GM19193 (cell line): ENCODE data around the gene HNRNPCL1.
"Not testable (repeated sequence)": the region's sequence is repeated elsewhere in the genome, so short reads cannot be mapped to it uniquely, and the experiment has no call there.

ENCODE experiments used
- POLR2A ChIP-seq: IDR thresholded peaks from 4 replicates; pipeline ENCODE4 v1.6.1; 2011; ENCODE audit not compliant: insufficient read depth, insufficient read length; ENCODE audit errors: extremely low read depth

HNRNPCL1 gene

DNA sequence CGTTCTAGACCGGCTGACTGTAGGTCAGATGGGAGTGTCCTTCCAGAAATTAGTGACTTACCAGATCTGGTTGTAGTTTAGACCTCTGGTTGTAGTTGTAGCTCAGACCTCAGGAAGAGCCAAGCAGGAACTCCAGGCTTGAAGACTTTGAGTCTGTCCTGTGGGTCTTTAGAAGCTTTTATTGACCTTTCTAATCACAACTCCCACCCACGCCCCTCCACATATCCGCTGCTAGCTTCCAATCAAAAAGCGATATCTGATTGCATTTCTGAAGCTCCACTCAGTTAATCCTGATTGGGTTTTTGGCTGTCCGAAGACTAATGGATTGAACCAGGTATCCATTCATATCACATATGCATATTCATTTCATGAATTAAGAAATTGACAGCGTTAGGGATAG is at the start of gene HNRNPCL1:
HNRNPCL1 (minus strand) TSS at position 101 of the 400 bp plus-strand sequence. CDS start 431 bp downstream, outside the sequence.
- TF ChIP-seq POLR2A: not testable (repeated sequence)

DNA sequence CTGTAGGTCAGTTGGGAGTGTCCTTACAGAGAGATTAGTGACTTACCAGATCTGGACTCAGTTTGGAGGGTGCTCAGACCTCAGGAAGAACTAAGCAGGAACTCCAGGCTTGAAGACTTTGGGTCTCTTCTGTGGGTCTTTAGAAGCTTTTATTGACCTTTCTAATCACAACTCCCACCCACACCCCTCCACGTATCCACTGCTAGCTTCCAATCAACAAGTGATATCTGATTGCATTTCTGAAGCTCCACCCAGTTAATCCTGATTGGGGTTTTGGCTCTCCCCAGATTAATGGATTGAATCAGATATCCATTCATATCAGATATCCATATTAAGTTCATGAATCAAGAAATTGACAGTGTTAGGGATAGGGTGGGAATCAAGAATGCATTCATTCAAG is 49.6 kb upstream of the HNRNPCL1 start, which contains the start of gene PRAMEF10:
PRAMEF10 (minus strand) TSS at position 101 of the 400 bp plus-strand sequence. CDS start 2,423 bp downstream, outside the sequence.
- not testable (repeated sequence) for TF ChIP-seq POLR2A

DNA sequence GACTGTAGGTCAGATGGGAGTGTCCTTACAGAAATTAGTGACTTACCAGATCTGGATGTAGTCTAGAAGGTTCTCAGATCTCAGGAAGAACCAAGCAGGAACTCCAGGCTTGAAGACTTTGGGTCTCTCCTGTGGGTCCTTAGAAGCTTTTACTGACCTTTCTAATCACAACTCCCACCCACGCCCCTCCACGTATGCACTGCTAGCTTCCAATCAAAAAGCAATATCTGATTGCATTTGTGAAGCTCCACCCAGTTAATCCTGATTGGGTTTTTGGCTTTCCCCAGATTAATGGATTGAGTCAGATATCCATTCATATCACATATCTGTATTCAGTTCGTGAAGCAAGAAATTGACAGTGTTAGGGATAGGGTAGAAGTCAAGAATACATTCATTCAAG is 37.6 kb upstream of the HNRNPCL1 start, which contains the start of gene PRAMEF4:
PRAMEF4 (minus strand) TSS at position 101 of the 400 bp plus-strand sequence. CDS start 2,807 bp downstream, outside the sequence.
- not testable (repeated sequence) for TF ChIP-seq POLR2A

DNA sequence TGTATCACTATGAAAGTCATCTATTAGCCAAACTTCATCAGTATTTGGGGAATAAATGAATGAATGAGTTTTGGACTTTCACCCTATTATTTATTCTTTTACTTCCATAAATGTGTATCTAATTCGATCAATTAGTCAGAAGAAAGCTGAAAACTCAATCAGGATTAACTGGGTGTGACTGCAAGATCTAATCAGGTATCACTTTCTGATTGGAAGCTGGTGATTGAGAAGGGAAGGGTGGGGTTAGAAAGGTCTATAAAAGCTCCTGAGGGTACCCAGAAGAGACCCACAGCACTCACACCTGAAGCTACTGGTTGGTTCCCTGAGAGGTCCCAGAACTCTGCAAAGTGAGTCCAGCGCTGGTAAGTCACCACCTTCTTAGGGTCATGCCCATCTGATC is 8.3 kb upstream of the HNRNPCL1 start, which contains the start of gene PRAMEF2:
PRAMEF2 (plus strand) TSS at position 301 of the 400 bp plus-strand sequence. CDS start 1,924 bp downstream, outside the sequence.
- not testable (repeated sequence) for TF ChIP-seq POLR2A

DNA sequence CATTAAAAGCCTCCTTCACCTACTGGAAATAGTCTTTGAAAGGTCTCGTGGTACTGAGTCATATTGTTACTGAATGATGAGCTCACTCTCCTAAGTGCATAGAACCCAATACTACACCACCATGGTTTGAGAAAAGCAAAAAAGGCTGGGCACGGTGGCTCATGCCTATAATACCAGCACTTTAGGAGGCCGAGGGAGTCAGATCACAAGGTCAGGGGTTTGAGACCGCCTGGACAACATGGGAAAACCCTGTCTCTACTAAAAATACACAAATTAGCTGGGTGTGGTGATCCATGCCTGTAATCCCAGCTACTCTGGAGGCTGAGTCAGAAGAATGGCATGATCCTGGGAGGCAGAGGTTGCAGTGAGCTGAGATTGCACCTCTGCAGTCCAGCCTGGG is 3.3 kb upstream of the HNRNPCL1 start:
- TF ChIP-seq POLR2A: no peak

DNA sequence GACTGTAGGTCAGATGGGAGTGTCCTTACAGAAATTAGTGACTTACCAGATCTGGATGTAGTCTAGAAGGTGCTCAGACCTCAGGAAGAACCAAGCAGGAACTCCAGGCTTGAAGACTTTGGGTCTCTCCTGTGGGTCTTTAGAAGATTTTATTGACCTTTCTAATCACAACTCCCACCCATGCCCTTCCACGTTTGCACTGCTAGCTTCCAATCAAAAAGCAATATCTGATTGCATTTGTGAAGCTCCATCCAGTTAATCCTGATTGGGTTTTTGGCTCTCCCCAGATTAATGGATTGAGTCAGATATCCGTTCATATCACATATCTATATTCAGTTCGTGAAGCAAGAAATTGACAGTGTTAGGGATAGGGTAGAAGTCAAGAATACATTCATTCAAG is 17.2 kb downstream of the HNRNPCL1 start, which contains the start of gene PRAMEF11:
PRAMEF11 (minus strand) TSS at position 101 of the 400 bp plus-strand sequence. CDS start 2,621 bp downstream, outside the sequence.
- not testable (repeated sequence) for TF ChIP-seq POLR2A

DNA sequence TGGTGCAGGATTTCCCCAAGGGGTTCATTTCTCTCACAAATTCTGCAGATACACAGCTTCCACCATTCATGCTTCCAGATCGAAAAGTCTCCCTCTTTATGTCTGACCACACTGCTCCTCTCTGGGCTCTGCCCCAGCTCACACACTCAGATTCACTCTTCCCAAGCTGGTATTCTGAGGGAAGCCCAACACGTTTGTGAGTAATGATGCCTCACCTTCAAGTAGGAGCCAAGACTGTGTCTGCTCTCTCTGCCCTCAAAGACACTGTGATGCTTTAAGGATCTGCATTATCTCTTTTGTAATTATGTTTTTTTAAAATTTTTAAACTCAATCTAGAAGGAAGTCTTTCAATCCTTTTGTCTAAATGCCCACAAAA is 37.1 kb downstream of the HNRNPCL1 start:
- TF ChIP-seq POLR2A: no peak

DNA sequence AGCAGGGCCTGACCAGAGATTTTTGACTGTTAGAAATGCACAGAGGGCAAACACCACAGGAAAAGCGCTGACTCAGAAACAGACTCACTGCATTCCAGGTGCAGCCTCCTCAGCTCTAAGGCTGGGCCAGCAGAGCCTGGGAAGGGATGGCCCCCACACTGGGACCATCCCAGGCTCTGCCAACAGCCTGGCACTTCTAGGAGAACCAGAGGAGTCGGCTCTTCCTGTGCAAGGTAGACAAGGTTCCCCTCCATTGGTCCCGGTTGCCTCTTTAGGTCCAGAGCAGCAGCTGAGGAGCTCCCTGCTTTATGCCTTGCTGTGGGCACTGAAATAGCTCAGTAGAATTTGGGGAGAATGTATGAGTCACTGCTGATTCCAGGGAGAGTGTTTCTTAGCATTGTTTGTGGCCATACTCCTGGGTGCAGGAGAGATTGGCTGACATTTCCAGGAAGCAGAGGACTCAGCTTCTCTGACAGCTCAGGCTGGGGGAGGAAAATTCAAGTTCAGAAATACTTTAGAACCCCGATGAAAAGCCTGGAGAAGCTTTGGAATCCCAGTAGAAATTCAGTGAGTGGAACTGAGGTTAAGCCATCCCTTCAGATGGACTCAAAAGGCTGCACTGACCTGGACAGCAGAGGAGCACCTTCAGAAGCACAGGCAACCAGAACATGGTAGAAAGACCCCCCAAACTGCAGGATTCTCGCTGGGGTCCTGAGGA is 37.7 kb downstream of the HNRNPCL1 start:
- no peak for TF ChIP-seq POLR2A

DNA sequence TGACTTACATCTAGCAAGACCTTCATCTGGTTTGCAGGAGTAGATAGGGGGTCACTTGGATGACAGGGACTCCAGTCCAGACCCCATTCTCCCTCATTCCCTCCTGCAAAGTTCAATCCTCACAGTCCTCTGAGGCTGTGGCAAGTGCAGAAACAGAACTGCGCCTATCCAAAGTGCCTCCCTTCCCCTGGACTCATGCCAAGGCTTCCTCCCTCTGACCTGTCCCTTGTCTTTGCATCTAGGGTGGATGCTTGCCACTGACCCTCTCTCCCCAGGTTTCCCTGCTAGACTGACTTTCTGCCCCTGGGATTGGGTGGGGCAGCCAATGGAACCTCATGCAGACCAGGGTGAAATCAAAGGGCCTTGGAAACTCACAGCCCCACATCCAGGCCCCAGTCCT is 38.6 kb downstream of the HNRNPCL1 start:
- no peak for TF ChIP-seq POLR2A

DNA sequence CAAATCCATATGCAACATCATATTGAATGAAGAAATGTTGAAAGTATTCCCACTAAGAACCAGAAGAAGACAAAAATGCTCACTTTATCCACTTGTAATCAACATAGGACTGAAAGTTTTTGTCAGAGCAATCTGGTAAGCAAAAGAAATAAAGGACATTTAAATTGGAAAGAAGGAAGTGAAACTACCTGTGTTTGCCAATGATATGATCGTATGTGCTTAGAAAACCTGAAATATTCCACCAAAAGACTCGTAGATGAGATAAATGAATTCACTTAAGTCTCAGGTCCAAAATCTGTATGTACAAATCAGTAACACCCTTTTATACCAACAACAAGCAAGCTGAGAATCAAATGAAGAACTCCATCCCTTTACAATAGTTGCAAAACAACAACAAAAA is 48.8 kb downstream of the HNRNPCL1 start:
- no peak for TF ChIP-seq POLR2A

DNA sequence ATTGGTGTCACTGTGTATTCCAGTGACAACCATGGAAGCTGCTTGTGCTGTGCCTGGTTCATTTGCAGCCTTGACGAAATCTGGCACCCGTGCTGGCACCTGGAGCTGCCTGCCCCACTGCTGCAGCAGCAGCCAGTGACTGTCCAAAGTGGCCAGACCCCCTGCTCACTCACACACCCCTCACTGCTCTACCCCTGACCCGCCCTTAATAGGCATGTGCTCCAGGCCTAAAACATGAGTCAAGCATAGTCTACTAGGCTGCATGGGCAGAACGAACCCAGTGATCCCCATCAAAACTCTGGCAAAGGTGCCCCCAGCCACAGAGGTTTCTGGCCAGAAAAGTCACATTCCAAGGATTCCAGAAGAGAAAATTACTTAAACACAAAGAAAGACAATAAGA is 49.6 kb downstream of the HNRNPCL1 start:
- TF ChIP-seq POLR2A: no peak
